ENCODE measurements around the gene FEN1.

DNA sequence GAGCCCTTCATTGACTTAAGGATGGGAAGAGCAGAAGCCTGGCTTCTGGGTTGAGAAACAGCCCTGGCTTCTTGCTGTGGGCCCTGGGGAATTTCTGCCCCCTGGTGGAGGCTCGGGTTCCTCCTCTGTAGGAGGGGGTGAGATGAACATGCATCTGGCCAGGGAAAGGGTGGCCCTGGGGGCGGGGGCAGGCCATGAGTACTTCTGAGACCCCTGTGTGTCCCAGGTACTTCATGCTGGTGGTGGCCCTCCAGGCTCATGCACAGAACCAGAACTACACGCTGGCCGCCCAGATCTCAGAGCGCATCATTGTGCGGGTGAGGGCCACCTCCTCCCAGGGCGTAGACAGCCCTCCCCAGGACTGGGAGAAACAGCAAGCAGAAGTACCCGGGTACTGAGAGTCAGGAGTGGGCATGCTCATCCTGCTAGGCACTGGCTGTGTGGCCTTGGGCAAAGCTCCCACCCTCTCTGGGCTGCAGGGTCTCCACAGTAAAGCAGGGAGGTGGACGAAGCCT is 16.1 kb upstream of the FEN1 start:
- TF ChIP-seq CTCF (IDR thresholded peaks at IDR 0.05) (peak; percentile 66 to 75 (median 70)), POLR2A (IDR thresholded peaks at IDR 0.05) (no peak)
